ENCODE results near the gene LCE7A.

DNA sequence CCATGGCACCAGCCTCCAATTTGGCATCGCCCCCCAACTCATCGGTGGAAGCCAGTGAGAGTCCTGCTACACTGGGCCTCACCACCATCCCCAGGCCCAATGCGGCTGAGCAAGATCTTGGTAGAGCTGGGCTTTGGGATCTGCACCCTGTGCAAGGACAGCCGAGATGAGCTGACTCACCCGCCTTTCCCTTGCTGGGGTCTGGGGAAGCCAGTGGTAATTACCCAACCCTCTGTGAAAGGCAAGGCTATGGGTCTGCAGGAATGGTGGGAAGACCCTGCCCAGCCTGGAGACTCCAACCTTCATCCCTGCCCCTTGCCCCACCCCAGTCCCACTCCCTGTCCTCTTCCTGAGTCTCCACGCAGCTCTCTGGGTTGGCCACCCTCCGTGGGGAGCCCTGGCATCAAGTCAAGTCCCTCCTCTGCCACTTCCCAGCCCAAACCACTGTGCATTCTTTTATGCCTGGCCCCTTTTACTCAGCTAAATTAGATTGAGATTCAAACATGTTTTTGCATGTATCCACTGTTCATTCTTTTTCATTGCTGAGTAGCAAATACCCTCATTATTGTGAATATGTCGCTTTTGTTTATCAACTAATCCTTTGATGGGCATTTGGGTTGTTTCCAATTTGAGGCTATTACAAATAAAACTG lies 27.1 kb downstream of the LCE7A start:
- no peak for TF ChIP-seq POLR2A (IDR thresholded peaks at IDR 0.05; ENCODE audit: low read length)
- TF ChIP-seq GATA1 (IDR thresholded peaks at IDR 0.05; ENCODE audit: low read depth, low read length) = no peak
